Thoracic aorta (tissue), 2 donors: Measurements from ENCODE around the gene PPFIBP2. TPM values are rescaled to one million over a fixed set of nuclear protein-coding genes. Genes with fewer than 3 reads are reported as not detected.
A peak's percentile ranks its signal among the peaks of the same experiment; 100 is the strongest.

Experiments used
- ATAC-seq: fragments of 150-250 bp; one replicate; pipeline ENCODE4 v1.8.0; 2017; ENCODE audit warnings: low read depth; ENCODE audit not compliant: insufficient number of reproducible peaks, low FRiP score
- DNase-seq: peaks from one replicate; pipeline ENCODE4 v3.0.0-alpha.2; 2020; ENCODE audit warnings: low spot score
- H3K27ac ChIP-seq, 2 donors: fragments of 200-600 bp; sonication (generic); 1 replicate in 1 of 2; 2 replicates in 1 of 2; pipeline ENCODE4 v1.5.1; 2016; ENCODE audit warnings: mild to moderate bottlenecking in 2 of 2, moderate library complexity in 2 of 2
- H3K27me3 ChIP-seq: fragments of 200-600 bp; sonication (generic); replicated peaks from 2 replicates; pipeline ENCODE4 v1.6.0; 2016; ENCODE audit warnings: mild to moderate bottlenecking; ENCODE audit not compliant: insufficient read depth
- H3K36me3 ChIP-seq: fragments of 200-600 bp; sonication (generic); one replicate; pipeline ENCODE4 v1.5.1; 2016
- H3K4me1 ChIP-seq, 2 donors: fragments of 200-600 bp; sonication (generic); 1 replicate in 1 of 2; 2 replicates in 1 of 2; pipeline versions ENCODE4 v1.5.1 to v1.6.0; 2016; ENCODE audit warnings: low read depth in 2 of 2, mild to moderate bottlenecking in 1 of 2; ENCODE audit not compliant: control insufficient read depth in 1 of 2
- H3K4me3 ChIP-seq: fragments of 200-600 bp; sonication (generic); 2 replicates; pipeline ENCODE4 v1.5.1; 2016; ENCODE audit warnings: mild to moderate bottlenecking
- H3K9me3 ChIP-seq: fragments of 200-600 bp; sonication (generic); 2 replicates; pipeline ENCODE4 v1.5.1; 2016
- CTCF ChIP-seq: fragments of 200-600 bp; sonication (generic); IDR thresholded peaks from one replicate; pipeline ENCODE4 v1.5.1; 2019; ENCODE audit warnings: antibody characterized with exemption
- total RNA-seq, 2 donors: library from RNA; depleted of rRNA; stranded (reverse); fragments of >200 nt; gene quantifications; one replicate each; pipeline versions ENCODE4 v1.1.0 to v1.2.3, GENCODE V29; 2016

The PPFIBP2 gene
- total RNA-seq, 2 donors from 2014 or later: 43.5 to 48.9 TPM

- DNase-seq (no peak), ATAC-seq (no peak)
- no peaks in the 10 kb centered on the region for H3K4me1 ChIP-seq
- H3K4me3 ChIP-seq: no peak overlapping the region
- no peaks in the 10 kb centered on the region for H3K36me3 ChIP-seq
- no peaks in the 10 kb centered on the region for H3K27me3 ChIP-seq
- no peaks in the 10 kb centered on the region for H3K9me3 ChIP-seq
- H3K27ac ChIP-seq: no peak overlapping the region
- TF ChIP-seq CTCF: no peak
These were observed 169.8 kb downstream of the PPFIBP2 start for GRCh38 chr11:7683571-7683970.

- H3K27me3 ChIP-seq: no peaks in the 10 kb centered on the region
- no peaks in the 10 kb centered on the region for H3K36me3 ChIP-seq
- no peak overlapping the region for H3K27ac ChIP-seq
- no peaks in the 10 kb centered on the region for H3K4me1 ChIP-seq
- ATAC-seq: no peak
- no peak for TF ChIP-seq CTCF
- no peaks in the 10 kb centered on the region for H3K9me3 ChIP-seq
- DNase-seq: no peak
- no peak overlapping the region for H3K4me3 ChIP-seq
These were observed 173.0 kb downstream of the PPFIBP2 start for GRCh38 chr11:7686761-7687160.

GRCh38 chr11:7687386-7687785, 173.6 kb downstream of the PPFIBP2 start:
- Histone ChIP-seq H3K9me3 (no peaks in the 10 kb centered on the region), H3K4me1 (no peaks in the 10 kb centered on the region), H3K27me3 (no peaks in the 10 kb centered on the region), H3K36me3 (no peaks in the 10 kb centered on the region), H3K4me3 (no peak overlapping the region), H3K27ac (no peak overlapping the region)
- DNase-seq: no peak
- TF ChIP-seq CTCF: no peak
- ATAC-seq: no peak

GRCh38 chr11:7688238-7688826, 174.5 kb downstream of the PPFIBP2 start:
- Histone ChIP-seq H3K9me3 (no peaks in the 10 kb centered on the region), H3K4me3 (no peak overlapping the region), H3K36me3 (no peaks in the 10 kb centered on the region), H3K4me1 (no peaks in the 10 kb centered on the region), H3K27ac (no peak overlapping the region), H3K27me3 (no peaks in the 10 kb centered on the region)
- DNase-seq: no peak
- peak; percentile 83 for TF ChIP-seq CTCF
- no peak for ATAC-seq

- Histone ChIP-seq H3K4me1 (no peaks in the 10 kb centered on the region), H3K4me3 (no peak overlapping the region), H3K36me3 (no peaks in the 10 kb centered on the region), H3K27me3 (no peaks in the 10 kb centered on the region), H3K27ac (no peak overlapping the region), H3K9me3 (no peaks in the 10 kb centered on the region)
- ATAC-seq: no peak
- no peak for TF ChIP-seq CTCF
- no peak for DNase-seq
These were observed 175.4 kb downstream of the PPFIBP2 start for GRCh38 chr11:7689239-7689638.
